Measurements from ENCODE around the gene PLK1.

GRCh38 chr16:23711785-23712184 lies 33.1 kb downstream of the PLK1 start:
- TF ChIP-seq EZH2 (IDR thresholded peaks at IDR 0.05; ENCODE audit: low read depth, unreplicated experiment) (no peak), POLR2AphosphoS5 (IDR thresholded peaks at IDR 0.05; ENCODE audit: low read depth) (no peak), CTCF (conservative IDR thresholded peaks at IDR 0.05; ENCODE audit: low read depth in 2 of 2) (no peak), CREB1 (CRISPR knock-in tag; IDR thresholded peaks at IDR 0.05; ENCODE audit: low read depth) (no peak), STAT1 (IDR thresholded peaks at IDR 0.05; ENCODE audit: unreplicated experiment) (no peak), EZH2phosphoT487 (IDR thresholded peaks at IDR 0.05; ENCODE audit: unreplicated experiment) (no peak), ZNF114 (CRISPR knock-in tag; IDR thresholded peaks at IDR 0.05) (no peak), ZNF462 (CRISPR knock-in tag; IDR thresholded peaks at IDR 0.05) (no peak), JUNB (IDR thresholded peaks at IDR 0.05; ENCODE audit: unreplicated experiment) (no peak), ZNF331 (CRISPR knock-in tag; IDR thresholded peaks at IDR 0.05; ENCODE audit: low read depth) (no peak), NANOG (IDR thresholded peaks at IDR 0.05; ENCODE audit: borderline replicate concordance) (no peak)
- TF ChIP-seq, protein P1, sequence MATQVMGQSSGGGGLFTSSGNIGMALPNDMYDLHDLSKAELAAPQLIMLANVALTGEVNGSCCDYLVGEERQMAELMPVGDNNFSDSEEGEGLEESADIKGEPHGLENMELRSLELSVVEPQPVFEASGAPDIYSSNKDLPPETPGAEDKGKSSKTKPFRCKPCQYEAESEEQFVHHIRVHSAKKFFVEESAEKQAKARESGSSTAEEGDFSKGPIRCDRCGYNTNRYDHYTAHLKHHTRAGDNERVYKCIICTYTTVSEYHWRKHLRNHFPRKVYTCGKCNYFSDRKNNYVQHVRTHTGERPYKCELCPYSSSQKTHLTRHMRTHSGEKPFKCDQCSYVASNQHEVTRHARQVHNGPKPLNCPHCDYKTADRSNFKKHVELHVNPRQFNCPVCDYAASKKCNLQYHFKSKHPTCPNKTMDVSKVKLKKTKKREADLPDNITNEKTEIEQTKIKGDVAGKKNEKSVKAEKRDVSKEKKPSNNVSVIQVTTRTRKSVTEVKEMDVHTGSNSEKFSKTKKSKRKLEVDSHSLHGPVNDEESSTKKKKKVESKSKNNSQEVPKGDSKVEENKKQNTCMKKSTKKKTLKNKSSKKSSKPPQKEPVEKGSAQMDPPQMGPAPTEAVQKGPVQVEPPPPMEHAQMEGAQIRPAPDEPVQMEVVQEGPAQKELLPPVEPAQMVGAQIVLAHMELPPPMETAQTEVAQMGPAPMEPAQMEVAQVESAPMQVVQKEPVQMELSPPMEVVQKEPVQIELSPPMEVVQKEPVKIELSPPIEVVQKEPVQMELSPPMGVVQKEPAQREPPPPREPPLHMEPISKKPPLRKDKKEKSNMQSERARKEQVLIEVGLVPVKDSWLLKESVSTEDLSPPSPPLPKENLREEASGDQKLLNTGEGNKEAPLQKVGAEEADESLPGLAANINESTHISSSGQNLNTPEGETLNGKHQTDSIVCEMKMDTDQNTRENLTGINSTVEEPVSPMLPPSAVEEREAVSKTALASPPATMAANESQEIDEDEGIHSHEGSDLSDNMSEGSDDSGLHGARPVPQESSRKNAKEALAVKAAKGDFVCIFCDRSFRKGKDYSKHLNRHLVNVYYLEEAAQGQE (IDR thresholded peaks at IDR 0.05; ENCODE audit: unreplicated experiment), result no peak
- TF ChIP-seq, protein P2, sequence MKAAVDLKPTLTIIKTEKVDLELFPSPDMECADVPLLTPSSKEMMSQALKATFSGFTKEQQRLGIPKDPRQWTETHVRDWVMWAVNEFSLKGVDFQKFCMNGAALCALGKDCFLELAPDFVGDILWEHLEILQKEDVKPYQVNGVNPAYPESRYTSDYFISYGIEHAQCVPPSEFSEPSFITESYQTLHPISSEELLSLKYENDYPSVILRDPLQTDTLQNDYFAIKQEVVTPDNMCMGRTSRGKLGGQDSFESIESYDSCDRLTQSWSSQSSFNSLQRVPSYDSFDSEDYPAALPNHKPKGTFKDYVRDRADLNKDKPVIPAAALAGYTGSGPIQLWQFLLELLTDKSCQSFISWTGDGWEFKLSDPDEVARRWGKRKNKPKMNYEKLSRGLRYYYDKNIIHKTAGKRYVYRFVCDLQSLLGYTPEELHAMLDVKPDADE (IDR thresholded peaks at IDR 0.05), result no peak
